CD4-positive, alpha-beta T cell (primary cell): ENCODE results near the gene KIF5C. TPM values are rescaled to one million over a fixed set of nuclear protein-coding genes. Genes with fewer than 3 reads are reported as not detected.

Source experiments
- ATAC-seq: fragments of 200-7000 bp; cut with Tn5 transposase; one replicate; pipeline ENCODE4 v1.10.0; 2022; ENCODE audit warnings: mild to moderate bottlenecking; ENCODE audit not compliant: poor library complexity
- CTCF ChIA-PET: fragments of 350-600 bp; sonication (Branson Sonifier 250); formaldehyde crosslinking; loops from one replicate; lab custom pipeline; 2021; ENCODE audit warnings: antibody characterized with exemption, inconsistent platforms; lab: Charles Lee
- POLR2A ChIA-PET: fragments of 350-600 bp; sonication (Branson Sonifier 250); formaldehyde crosslinking; loops from one replicate; lab custom pipeline; 2021; ENCODE audit warnings: antibody characterized with exemption, inconsistent platforms; lab: Charles Lee
- DNase-seq, 14 experiments: peaks; one replicate each; pipeline ENCODE4 v3.0.0-alpha.2; 2013 to 2020; ENCODE audit warnings: mixed read lengths in 2 of 14
- H3K27ac ChIP-seq, 2 donors: one replicate each; pipeline versions ENCODE4 v1.5.1 to v1.7.0; 2013; ENCODE audit warnings: low read length in 2 of 2, low read depth in 1 of 2, mild to moderate bottlenecking in 1 of 2
- H3K27me3 ChIP-seq, 2 experiments: 1 replicate in 1 of 2; 2 replicates in 1 of 2; pipeline versions ENCODE4 v1.6.1 to v1.7.0; 2013; ENCODE audit warnings: low read length in 2 of 2, control low read depth in 1 of 2, mild to moderate bottlenecking in 1 of 2, moderate library complexity in 1 of 2; ENCODE audit not compliant: insufficient read depth in 2 of 2, control insufficient read depth in 1 of 2
- H3K36me3 ChIP-seq: one replicate; pipeline ENCODE4 v1.6.1; 2013; ENCODE audit warnings: low read length, control low read depth; ENCODE audit not compliant: insufficient read depth
- H3K4me1 ChIP-seq: one replicate; pipeline ENCODE4 v1.6.1; 2013; ENCODE audit warnings: low read length, control low read depth; ENCODE audit not compliant: insufficient read depth
- H3K4me3 ChIP-seq: one replicate; pipeline ENCODE4 v1.5.1; 2013; ENCODE audit warnings: mild to moderate bottlenecking, low read length, moderate library complexity
- H3K9me3 ChIP-seq, 2 experiments: 1 replicate in 1 of 2; 2 replicates in 1 of 2; pipeline versions ENCODE4 v1.6.1 to v1.7.0; 2013; ENCODE audit warnings: low read length in 2 of 2, mild to moderate bottlenecking in 2 of 2, control low read depth in 1 of 2, moderate library complexity in 1 of 2; ENCODE audit not compliant: control insufficient read depth in 1 of 2, insufficient read depth in 1 of 2
- H3K27ac Mint-ChIP-seq: one replicate; pipeline ENCODE4 v1.8.0; 2020; ENCODE audit warnings: mixed read lengths
- H3K27me3 Mint-ChIP-seq: one replicate; pipeline ENCODE4 v1.8.0; 2021; ENCODE audit warnings: mixed read lengths
- H3K36me3 Mint-ChIP-seq: one replicate; pipeline ENCODE4 v1.8.0; 2021; ENCODE audit warnings: low read depth, mixed read lengths
- H3K4me1 Mint-ChIP-seq: one replicate; pipeline ENCODE4 v1.8.0; 2021; ENCODE audit warnings: low read depth, mixed read lengths
- H3K4me3 Mint-ChIP-seq: one replicate; pipeline ENCODE4 v1.8.0; 2020; ENCODE audit warnings: mild to moderate bottlenecking, mixed read lengths
- H3K9me3 Mint-ChIP-seq: one replicate; pipeline ENCODE4 v1.8.0; 2020; ENCODE audit warnings: mixed read lengths
- intact Hi-C, 2 experiments: fragments of 100-400 bp; cut with DNase I in 1 of 2; cut with micrococcal nuclease in 1 of 2; formaldehyde crosslinking; loops; one replicate each; pipeline versions ENCODE4 v1.15.1 to v1.9.0; 2023 to 2025; cut with DNase I, micrococcal nuclease
- total RNA-seq, 174 experiments: library from RNA in 2 of 174; stranded (reverse) in 2 of 174; gene quantifications; one replicate each; pipeline ENCODE4 v1.2.3 and lab custom pipeline; 2021 to 2026
- TF ChIP-seq, protein P1 (sequence below): fragments of 200-600 bp; IDR thresholded peaks from one replicate; pipeline ENCODE4 v1.8.0; 2022; ENCODE audit warnings: antibody characterized with exemption, mild to moderate bottlenecking

Gene KIF5C
- total RNA-seq, 2 experiments from 2014 or later = 7.3 to 8.1 TPM

GRCh38 chr2:148967578-148967977 is 92.6 kb downstream of the KIF5C start:
- ATAC-seq (no peak), DNase-seq (no peak)
- Mint-ChIP-seq H3K27me3 (no peaks in the 10 kb centered on the region), H3K4me3 (no peak overlapping the region), H3K9me3 (no peaks in the 10 kb centered on the region), H3K36me3 (no peaks in the 10 kb centered on the region), H3K27ac (no peak overlapping the region), H3K4me1 (peaks cover 3% of the 10 kb centered on the region)
- ChIA-PET CTCF (no interaction called here), POLR2A (no interaction called here)
- Histone ChIP-seq H3K4me1 (no peaks in the 10 kb centered on the region), H3K4me3 (no peak overlapping the region), H3K27ac (no peak overlapping the region), H3K27me3 (no peaks in the 10 kb centered on the region), H3K36me3 (no peaks in the 10 kb centered on the region), H3K9me3 (no peaks in the 10 kb centered on the region)
- intact Hi-C loops = no loop called here
- TF ChIP-seq, protein P1, sequence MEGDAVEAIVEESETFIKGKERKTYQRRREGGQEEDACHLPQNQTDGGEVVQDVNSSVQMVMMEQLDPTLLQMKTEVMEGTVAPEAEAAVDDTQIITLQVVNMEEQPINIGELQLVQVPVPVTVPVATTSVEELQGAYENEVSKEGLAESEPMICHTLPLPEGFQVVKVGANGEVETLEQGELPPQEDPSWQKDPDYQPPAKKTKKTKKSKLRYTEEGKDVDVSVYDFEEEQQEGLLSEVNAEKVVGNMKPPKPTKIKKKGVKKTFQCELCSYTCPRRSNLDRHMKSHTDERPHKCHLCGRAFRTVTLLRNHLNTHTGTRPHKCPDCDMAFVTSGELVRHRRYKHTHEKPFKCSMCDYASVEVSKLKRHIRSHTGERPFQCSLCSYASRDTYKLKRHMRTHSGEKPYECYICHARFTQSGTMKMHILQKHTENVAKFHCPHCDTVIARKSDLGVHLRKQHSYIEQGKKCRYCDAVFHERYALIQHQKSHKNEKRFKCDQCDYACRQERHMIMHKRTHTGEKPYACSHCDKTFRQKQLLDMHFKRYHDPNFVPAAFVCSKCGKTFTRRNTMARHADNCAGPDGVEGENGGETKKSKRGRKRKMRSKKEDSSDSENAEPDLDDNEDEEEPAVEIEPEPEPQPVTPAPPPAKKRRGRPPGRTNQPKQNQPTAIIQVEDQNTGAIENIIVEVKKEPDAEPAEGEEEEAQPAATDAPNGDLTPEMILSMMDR = no peak

DNA sequence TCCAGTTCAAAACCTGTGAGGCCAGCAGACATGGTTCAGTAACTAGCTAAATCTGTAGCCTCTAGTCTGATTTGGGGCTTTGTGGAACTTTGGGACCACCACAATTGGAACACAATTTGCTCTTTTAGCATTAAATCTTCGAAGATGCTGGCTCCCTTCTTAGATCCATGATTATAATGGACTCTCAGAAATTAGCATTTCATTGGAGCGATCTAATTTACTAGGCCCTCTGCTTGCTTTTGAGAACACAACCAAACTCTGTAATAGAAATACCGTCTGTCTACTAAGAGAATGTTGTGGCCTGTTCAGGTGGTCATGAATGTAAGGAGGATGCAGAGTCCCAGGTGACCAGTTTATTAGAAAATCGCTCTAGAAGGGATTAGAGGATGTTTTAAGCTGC is 93.3 kb downstream of the KIF5C start:
- DNase-seq (no peak), ATAC-seq (no peak)
- H3K4me1 Mint-ChIP-seq = peaks cover 3% of the 10 kb centered on the region
- Histone ChIP-seq H3K27me3 (no peaks in the 10 kb centered on the region), H3K27ac (no peak overlapping the region), H3K9me3 (no peaks in the 10 kb centered on the region), H3K36me3 (peaks cover 1% of the 10 kb centered on the region), H3K4me3 (no peak overlapping the region), H3K4me1 (no peaks in the 10 kb centered on the region)
- CTCF ChIA-PET = no interaction called here
- intact Hi-C loops = no loop called here
- no peak overlapping the region for H3K27ac Mint-ChIP-seq
- H3K36me3 Mint-ChIP-seq = no peaks in the 10 kb centered on the region
- H3K27me3 Mint-ChIP-seq = no peaks in the 10 kb centered on the region
- H3K4me3 Mint-ChIP-seq = no peak overlapping the region
- H3K9me3 Mint-ChIP-seq = no peaks in the 10 kb centered on the region
- TF ChIP-seq, protein P1 = no peak
- POLR2A ChIA-PET = no interaction called here

- Histone ChIP-seq H3K27ac (no peak overlapping the region), H3K4me1 (no peaks in the 10 kb centered on the region), H3K4me3 (no peak overlapping the region), H3K36me3 (peaks cover 4% of the 10 kb centered on the region), H3K9me3 (no peaks in the 10 kb centered on the region), H3K27me3 (no peaks in the 10 kb centered on the region)
- DNase-seq (no peak), ATAC-seq (no peak)
- no peaks in the 10 kb centered on the region for H3K36me3 Mint-ChIP-seq
- POLR2A ChIA-PET = no interaction called here
- CTCF ChIA-PET = no interaction called here
- intact Hi-C loops = no loop called here
- TF ChIP-seq, protein P1 = no peak
- no peaks in the 10 kb centered on the region for H3K27me3 Mint-ChIP-seq
- peaks cover 3% of the 10 kb centered on the region for H3K4me1 Mint-ChIP-seq
- no peak overlapping the region for H3K27ac Mint-ChIP-seq
- H3K4me3 Mint-ChIP-seq = no peak overlapping the region
- H3K9me3 Mint-ChIP-seq = no peaks in the 10 kb centered on the region
Observed at GRCh38 chr2:148968776-148969319, 93.8 kb downstream of the KIF5C start.
